ENCODE results near the gene DNAJC16.
"Not testable (repeated sequence)": the region's sequence is repeated elsewhere in the genome, so short reads cannot be mapped to it uniquely, and the experiment has no call there.

The DNAJC16 gene

GRCh38 chr1:15578921-15579682, 52.5 kb downstream of the DNAJC16 start:
- DNase-seq (ENCODE audit: extremely low read depth in 1 of 2, low read depth in 1 of 2): no peak

- no peak for DNase-seq (ENCODE audit: extremely low read depth in 1 of 2, low read depth in 1 of 2)
These were observed 53.0 kb downstream of the DNAJC16 start for GRCh38 chr1:15579683-15580047.

- no peak for DNase-seq (ENCODE audit: extremely low read depth in 1 of 2, low read depth in 1 of 2)
These were observed 56.5 kb downstream of the DNAJC16 start for GRCh38 chr1:15583016-15583706.

- peak in 1 of 2 donors; percentile 24 for DNase-seq (ENCODE audit: extremely low read depth in 1 of 2, low read depth in 1 of 2)
These were observed 58.1 kb downstream of the DNAJC16 start, which contains the start of gene AGMAT for GRCh38 chr1:15584489-15585363. Gene AGMAT (minus strand): TSS chr1:15585051. CDS start chr1:15584967, 84 bp downstream.

- no peak for DNase-seq (ENCODE audit: extremely low read depth in 1 of 2, low read depth in 1 of 2)
These were observed 65.6 kb downstream of the DNAJC16 start for GRCh38 chr1:15592285-15592684.

GRCh38 chr1:15595809-15596617, 69.4 kb downstream of the DNAJC16 start:
- no peak for DNase-seq (ENCODE audit: extremely low read depth in 1 of 2, low read depth in 1 of 2)

- DNase-seq (ENCODE audit: extremely low read depth in 1 of 2, low read depth in 1 of 2): no peak
These were observed 71.8 kb downstream of the DNAJC16 start for GRCh38 chr1:15598436-15598835.

GRCh38 chr1:15603050-15603965, 76.7 kb downstream of the DNAJC16 start:
- peak; percentile 87 to 89 for DNase-seq (ENCODE audit: extremely low read depth in 1 of 2, low read depth in 1 of 2)

- DNase-seq (ENCODE audit: extremely low read depth in 1 of 2, low read depth in 1 of 2): not testable (repeated sequence)
These were observed 77.3 kb downstream of the DNAJC16 start for GRCh38 chr1:15603966-15604282.

- not testable (repeated sequence) for DNase-seq (ENCODE audit: extremely low read depth in 1 of 2, low read depth in 1 of 2)
These were observed 77.8 kb downstream of the DNAJC16 start for GRCh38 chr1:15604400-15604799.

- DNase-seq (ENCODE audit: extremely low read depth in 1 of 2, low read depth in 1 of 2): no peak
These were observed 79.0 kb downstream of the DNAJC16 start for GRCh38 chr1:15605398-15606383.

GRCh38 chr1:15609631-15610030, 83.0 kb downstream of the DNAJC16 start:
- DNase-seq (ENCODE audit: extremely low read depth in 1 of 2, low read depth in 1 of 2): no peak

- no peak for DNase-seq (ENCODE audit: extremely low read depth in 1 of 2, low read depth in 1 of 2)
These were observed 83.5 kb downstream of the DNAJC16 start for GRCh38 chr1:15610167-15610566.

GRCh38 chr1:15616373-15617172, 89.9 kb downstream of the DNAJC16 start:
- no peak for DNase-seq (ENCODE audit: extremely low read depth in 1 of 2, low read depth in 1 of 2)

- DNase-seq (ENCODE audit: extremely low read depth in 1 of 2, low read depth in 1 of 2): peak; percentile 70 to 87
These were observed 90.8 kb downstream of the DNAJC16 start, which contains the start of gene DDI2 for GRCh38 chr1:15617173-15618076. Gene DDI2 (plus strand): TSS chr1:15617458. CDS start chr1:15617671, 213 bp downstream.

GRCh38 chr1:15618077-15618654, 91.5 kb downstream of the DNAJC16 start:
- DNase-seq (ENCODE audit: extremely low read depth in 1 of 2, low read depth in 1 of 2): no peak
